NCI-H69 (cell line): ENCODE results near the gene MAPKAPK3.
"Not testable (repeated sequence)": the region's sequence is repeated elsewhere in the genome, so short reads cannot be mapped to it uniquely, and the experiment has no call there.

Source experiments
- DNase-seq: peaks from one replicate; lab custom pipeline; 2025; lab: John Stamatoyannopoulos, UW

Gene MAPKAPK3

GRCh38 chr3:50656417-50657195, 39.7 kb downstream of the MAPKAPK3 start:
- DNase-seq, result no peak

DNA sequence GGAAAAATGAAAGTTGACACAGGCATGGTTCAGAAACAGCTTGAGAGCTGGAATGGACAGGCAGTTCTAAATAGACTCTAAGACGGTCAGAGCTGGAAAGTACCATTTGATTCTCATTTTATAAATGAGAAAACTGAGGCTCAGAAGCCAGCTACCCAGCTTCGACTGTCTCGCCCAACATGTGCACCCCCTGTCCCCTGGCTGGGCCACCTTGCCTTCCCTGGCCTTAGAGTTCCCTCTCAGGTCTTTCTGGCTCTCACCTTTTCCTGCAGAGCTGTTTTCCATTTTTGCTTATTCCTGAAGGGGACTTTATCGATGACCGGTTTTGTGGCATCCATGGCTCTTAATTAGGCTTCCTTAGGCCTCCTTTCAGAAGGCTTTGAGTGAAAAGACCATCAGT, 40.5 kb downstream of the MAPKAPK3 start:
- no peak for DNase-seq

DNA sequence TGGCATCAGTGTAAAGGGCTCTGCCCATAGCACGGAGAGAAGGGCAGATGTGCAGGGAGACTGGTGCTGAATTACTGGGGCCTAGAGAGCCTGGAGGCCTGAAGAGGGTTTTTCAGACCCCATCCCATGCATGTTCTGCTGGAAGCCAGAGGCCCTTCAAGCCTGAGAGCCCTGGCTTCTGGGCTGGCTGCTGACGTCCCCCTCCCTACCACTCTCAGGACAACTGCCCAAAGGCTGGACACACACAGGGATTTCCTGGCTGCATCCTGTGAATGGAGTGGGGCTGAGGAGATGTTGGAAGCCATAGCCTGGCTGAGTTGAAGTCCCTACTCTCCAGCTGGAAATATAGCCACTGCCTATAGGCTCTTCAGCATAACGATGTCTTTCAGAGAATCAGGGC, 40.9 kb downstream of the MAPKAPK3 start:
- no peak for DNase-seq

- DNase-seq, result no peak
Measured at GRCh38 chr3:50658416-50658815, 41.5 kb downstream of the MAPKAPK3 start.

GRCh38 chr3:50658831-50659230, 41.9 kb downstream of the MAPKAPK3 start:
- DNase-seq, result no peak

DNA sequence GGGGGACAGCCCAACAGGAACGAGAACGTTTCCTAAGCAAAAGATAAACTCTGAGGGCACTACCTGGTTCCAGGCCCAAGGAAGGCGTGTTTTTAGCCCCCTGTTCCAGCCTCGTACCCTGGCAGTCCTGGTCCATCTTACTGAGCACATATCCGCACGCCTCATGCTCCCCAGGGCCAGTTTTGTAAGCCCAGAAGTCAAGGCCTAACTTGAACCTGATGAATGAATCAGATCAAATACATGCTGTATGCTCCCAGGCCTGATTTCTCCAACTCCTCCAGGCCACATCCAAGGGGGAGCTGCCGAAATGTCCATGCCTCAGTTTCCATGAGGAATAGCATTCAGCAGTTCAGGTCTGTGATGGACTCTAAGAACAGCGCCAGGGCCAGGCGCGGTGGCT, 43.4 kb downstream of the MAPKAPK3 start:
- no peak for DNase-seq

DNA sequence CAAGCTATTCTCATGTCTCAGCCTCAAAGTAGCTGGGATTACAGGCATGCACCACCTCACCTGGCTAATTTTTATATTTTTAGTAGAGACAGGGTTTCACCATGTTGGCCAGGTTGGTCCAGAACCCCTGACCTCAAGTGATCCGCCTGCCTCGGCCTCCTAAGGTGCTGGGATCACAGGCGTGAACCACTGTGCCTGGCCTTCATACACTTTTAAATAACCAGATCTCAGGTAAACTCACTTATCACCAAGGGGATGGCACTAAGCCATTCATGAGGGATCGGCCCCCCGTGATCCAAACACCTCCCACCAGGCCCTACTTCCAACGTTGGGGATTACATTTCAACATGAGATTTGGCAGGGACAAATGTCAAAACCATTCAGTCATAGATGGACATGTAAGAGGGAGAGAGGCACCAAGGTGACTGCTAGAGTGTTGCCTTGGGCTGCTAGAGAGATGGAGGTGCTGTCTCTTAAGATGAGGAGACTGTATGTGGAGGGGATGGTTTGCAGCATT, 44.4 kb downstream of the MAPKAPK3 start:
- DNase-seq, result no peak

- DNase-seq, result no peak
Measured at GRCh38 chr3:50662408-50662807, 45.5 kb downstream of the MAPKAPK3 start.

GRCh38 chr3:50665081-50665840, 48.3 kb downstream of the MAPKAPK3 start:
- DNase-seq, result no peak

GRCh38 chr3:50665841-50666115, 48.8 kb downstream of the MAPKAPK3 start:
- not testable (repeated sequence) for DNase-seq

- no peak for DNase-seq
Measured at GRCh38 chr3:50666837-50667236, 49.9 kb downstream of the MAPKAPK3 start.

GRCh38 chr3:50671331-50671730, 54.4 kb downstream of the MAPKAPK3 start:
- DNase-seq, result peak; percentile 29

GRCh38 chr3:50672656-50673055, 55.7 kb downstream of the MAPKAPK3 start:
- DNase-seq, result no peak

GRCh38 chr3:50673931-50674330, 57.0 kb downstream of the MAPKAPK3 start:
- DNase-seq, result no peak

DNA sequence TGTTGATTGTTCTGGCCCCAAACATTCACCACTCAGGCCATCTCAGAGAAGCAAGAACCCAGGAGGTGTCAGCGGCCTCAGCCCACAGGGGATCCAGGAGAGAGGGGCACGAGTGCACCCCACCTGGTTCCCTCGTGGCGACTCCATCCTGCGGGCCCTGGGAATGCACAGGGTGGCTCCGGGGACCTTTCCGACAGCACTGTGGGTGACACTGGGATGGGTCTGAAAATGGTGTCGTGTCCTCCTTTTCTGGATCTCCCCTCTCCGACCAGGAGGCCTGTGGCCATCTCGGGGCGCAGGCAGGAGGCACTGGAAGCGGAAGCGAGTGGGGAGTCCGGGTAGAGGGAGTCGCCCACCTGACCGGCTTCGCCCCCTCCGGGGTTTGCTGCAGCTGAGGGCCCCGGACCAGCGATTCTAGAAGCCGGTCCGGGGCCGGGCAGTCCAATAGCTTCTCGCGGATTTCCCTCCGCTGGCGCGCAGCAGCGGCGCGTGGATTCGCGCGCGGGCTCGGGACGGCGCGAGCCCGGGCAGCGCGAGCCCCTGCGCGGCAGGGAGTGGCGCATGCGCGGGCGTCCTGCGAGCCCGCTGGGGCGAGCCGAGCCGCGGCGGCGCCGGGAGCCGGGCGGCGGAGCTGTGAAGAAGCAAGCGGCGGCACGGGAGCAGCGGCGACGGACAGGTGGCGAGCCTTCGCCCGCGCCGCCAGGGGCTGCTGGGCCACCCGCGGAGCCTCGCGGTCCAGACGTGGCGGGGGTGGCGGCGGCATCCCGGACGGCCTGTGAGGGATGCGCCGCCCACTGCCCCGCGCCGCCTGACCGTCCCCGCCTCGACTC, 57.6 kb downstream of the MAPKAPK3 start, which contains the start of gene DOCK3:
Gene DOCK3 (plus strand): TSS at position 579 of the 830 bp plus-strand sequence. CDS start 337 bp downstream, outside the sequence.
- DNase-seq, result peak; percentile 74

DNA sequence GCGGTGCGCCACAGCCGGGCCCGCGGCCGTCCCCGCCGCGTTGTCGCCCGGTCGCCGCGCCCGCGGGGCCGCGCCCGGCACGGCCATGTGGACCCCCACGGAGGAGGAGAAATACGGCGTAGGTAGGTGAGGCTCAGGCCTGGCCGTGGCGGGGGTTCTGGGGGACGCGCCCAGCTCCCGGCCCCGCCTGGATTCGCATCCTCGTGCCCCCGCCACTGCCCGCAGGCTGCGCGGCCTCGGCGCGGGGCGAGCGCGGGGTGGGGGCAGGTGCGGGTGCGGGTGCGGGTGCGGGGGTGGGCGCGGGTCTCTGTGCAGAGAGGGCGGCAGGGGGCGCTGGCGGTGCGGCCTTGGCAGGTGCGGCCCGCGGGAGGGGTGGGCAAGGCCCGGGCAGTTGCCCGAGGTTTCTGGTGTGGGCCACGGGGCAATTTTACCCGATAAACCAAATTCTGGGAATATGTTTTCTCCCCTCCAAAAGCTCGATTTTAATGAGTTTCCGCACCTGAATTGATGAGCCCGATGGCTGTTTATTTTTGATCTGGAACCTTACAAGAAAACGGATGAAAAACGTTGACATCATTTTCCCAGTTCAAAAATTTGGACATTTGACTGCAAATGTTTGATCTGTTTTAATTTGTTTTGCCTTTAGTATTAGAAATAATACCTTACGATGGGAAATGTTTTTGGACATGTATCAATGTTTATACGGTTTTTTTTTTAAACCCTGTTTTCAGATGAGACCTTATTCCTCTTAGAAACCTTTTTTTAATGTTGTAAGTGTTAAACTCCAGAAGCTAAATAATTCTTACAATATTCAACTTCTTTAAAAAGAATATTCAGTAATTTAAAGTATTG, 58.5 kb downstream of the MAPKAPK3 start:
- DNase-seq, result peak; percentile 53

DNA sequence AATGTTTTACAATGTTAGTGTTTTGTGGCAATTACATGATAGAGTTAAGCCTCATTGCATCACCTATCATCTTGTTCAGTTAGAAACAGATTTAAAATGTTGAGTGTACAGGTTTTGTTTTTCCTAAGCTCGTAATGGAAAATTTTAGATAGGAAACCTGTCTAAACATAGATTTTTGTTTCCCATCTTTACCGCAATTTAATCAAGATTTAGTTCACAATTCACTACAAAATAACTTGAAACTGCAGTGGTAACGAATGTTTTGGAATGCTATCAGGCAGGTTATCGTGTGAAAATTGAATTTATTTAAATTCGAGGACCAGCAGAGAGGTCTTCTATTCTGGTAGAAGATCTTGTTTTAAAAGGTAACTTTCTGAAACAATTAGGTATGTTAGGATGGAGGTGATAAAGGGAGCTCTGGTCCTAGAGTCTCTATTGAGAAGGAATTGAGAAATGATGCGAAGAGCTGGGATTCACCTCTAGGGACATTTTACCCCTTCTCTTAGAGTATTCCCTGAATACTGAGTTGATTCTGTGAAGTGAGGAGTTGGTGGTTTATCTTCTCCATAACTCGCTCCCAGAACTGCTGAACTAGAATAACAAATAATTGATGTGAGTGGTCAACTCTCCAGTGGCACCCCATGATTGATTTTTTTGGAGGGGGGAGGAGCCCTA, 59.2 kb downstream of the MAPKAPK3 start:
- no peak for DNase-seq

DNA sequence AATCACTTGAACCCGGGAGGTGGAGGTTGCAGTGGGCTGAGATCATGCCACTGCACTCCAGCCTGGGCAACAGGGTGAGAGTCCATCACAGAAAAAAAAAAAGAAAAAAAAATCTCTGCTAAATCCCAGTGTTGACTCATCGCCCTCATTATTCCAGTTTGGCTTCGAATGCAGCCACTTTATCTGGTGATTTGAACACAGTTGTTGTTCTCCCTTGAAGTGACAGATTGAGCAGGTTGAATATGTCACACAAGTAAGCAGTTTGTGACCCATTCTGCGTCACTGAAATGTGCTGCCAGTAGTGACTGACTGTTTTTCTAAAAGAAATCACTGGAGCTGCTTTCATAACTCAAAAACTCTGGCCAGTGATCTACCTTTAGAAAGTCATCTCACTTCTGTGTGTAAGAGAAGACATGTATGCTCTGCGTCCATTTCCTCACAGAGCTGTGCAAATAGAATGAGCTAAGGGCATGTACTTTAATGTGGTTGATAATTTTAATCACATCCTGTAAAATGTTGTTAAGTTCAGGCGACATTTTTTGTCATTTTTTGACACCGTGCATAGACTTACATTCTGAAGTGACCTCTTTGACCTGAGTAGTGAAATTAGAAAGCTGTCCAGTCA, 70.3 kb downstream of the MAPKAPK3 start:
- no peak for DNase-seq

DNA sequence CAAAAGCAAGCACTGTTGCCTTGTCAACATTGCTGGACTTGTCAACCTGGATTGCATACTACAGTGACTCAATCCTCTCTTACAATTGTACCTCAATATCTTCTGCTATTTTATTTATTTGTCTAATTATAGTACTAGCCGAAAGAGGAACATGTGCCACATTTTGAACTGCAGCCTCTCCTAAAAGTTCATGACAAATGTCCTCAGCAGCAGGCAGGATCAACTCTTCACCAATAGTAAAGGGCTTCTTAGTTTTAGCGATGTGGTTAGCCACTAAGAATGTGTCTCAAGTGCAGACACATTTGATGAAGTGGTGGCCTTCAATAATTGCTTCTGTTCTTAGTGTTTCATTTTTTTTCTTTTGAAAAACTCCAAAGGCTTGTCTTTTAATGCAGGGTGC, 71.0 kb downstream of the MAPKAPK3 start:
- DNase-seq, result no peak

- DNase-seq, result not testable (repeated sequence)
Measured at GRCh38 chr3:50688602-50689001, 71.7 kb downstream of the MAPKAPK3 start.
